GM23338 (cell line): ENCODE measurements around the gene C16orf90. TPM values are rescaled to one million over a fixed set of nuclear protein-coding genes. Genes with fewer than 3 reads are reported as not detected.

Experiments used
- ATAC-seq: fragments of 200-7000 bp; cut with Tn5 transposase; 3 replicates; pipeline ENCODE4 v1.9.1; 2020
- DNase-seq: peaks from one replicate; pipeline ENCODE4 v3.0.0-alpha.2; 2015; ENCODE audit warnings: low spot score
- H2AFZ ChIP-seq: fragments of 200-600 bp; sonication (generic); 2 replicates; pipeline ENCODE4 v1.8.0; 2016; ENCODE audit warnings: antibody characterized with exemption, mild to moderate bottlenecking, moderate library complexity
- H3F3A ChIP-seq: fragments of 200-600 bp; sonication (generic); replicated peaks from 2 replicates; pipeline ENCODE4 v1.8.0; 2017; ENCODE audit warnings: antibody characterized with exemption, mixed run types, low read depth
- H3K27ac ChIP-seq: fragments of 200-600 bp; sonication (generic); 2 replicates; pipeline ENCODE4 v1.6.1; 2016; ENCODE audit warnings: low read depth
- H3K27me3 ChIP-seq: fragments of 200-600 bp; sonication (generic); 2 replicates; pipeline ENCODE4 v1.8.0; 2016; ENCODE audit warnings: mild to moderate bottlenecking, mixed run types, moderate library complexity; ENCODE audit not compliant: insufficient read depth
- H3K36me3 ChIP-seq: fragments of 200-600 bp; sonication (generic); 2 replicates; pipeline ENCODE4 v1.8.0; 2016; ENCODE audit warnings: mild to moderate bottlenecking; ENCODE audit not compliant: insufficient read depth
- H3K4me1 ChIP-seq: fragments of 200-600 bp; sonication (generic); 2 replicates; pipeline ENCODE4 v1.8.0; 2016; ENCODE audit warnings: mild to moderate bottlenecking, moderate library complexity; ENCODE audit not compliant: insufficient read depth
- H3K4me2 ChIP-seq: fragments of 200-600 bp; sonication (generic); 2 replicates; pipeline ENCODE4 v1.7.1; 2017; ENCODE audit warnings: mixed run types
- H3K4me3 ChIP-seq: fragments of 200-600 bp; sonication (generic); 2 replicates; pipeline ENCODE4 v1.6.1; 2016; ENCODE audit warnings: mixed run types
- H3K79me2 ChIP-seq: fragments of 200-600 bp; sonication (generic); replicated peaks from 2 replicates; pipeline ENCODE4 v1.8.0; 2017; ENCODE audit warnings: mild to moderate bottlenecking; ENCODE audit not compliant: insufficient read depth
- H3K9me2 ChIP-seq: fragments of 200-600 bp; sonication (generic); 2 replicates; pipeline ENCODE4 v1.8.0; 2017; ENCODE audit not compliant: insufficient read depth
- H4K20me1 ChIP-seq: fragments of 200-600 bp; sonication (generic); replicated peaks from 2 replicates; pipeline ENCODE4 v1.8.0; 2017; ENCODE audit warnings: mild to moderate bottlenecking; ENCODE audit not compliant: insufficient read depth
- H3K27ac Mint-ChIP-seq: 2 replicates; pipeline ENCODE4 v1.8.0; 2020; ENCODE audit warnings: inconsistent platforms, mild to moderate bottlenecking, moderate library complexity, mixed read lengths
- H3K27me3 Mint-ChIP-seq: 3 replicates; pipeline ENCODE4 v1.8.0; 2022; ENCODE audit warnings: low read depth, mild to moderate bottlenecking, moderate library complexity, mixed read lengths, inconsistent platforms; ENCODE audit not compliant: insufficient read depth, poor library complexity
- H3K36me3 Mint-ChIP-seq: 3 replicates; pipeline ENCODE4 v1.8.0; 2021; ENCODE audit warnings: low read depth, mild to moderate bottlenecking, inconsistent platforms, moderate library complexity, mixed read lengths
- H3K4me1 Mint-ChIP-seq: 3 replicates; pipeline ENCODE4 v1.8.0; 2020; ENCODE audit warnings: mild to moderate bottlenecking, inconsistent platforms, mixed read lengths
- H3K4me3 Mint-ChIP-seq: 3 replicates; pipeline ENCODE4 v1.8.0; 2021; ENCODE audit warnings: moderate library complexity, mild to moderate bottlenecking, inconsistent platforms, mixed read lengths
- H3K9me3 Mint-ChIP-seq: 3 replicates; pipeline ENCODE4 v1.8.0; 2020; ENCODE audit warnings: moderate library complexity, mild to moderate bottlenecking, inconsistent platforms, mixed read lengths
- CREB1 ChIP-seq: fragments of 250-450 bp; sonication (Bioruptor Pico); IDR thresholded peaks from 2 replicates; pipeline ENCODE4 v1.5.0; 2020; ENCODE audit warnings: low read depth, mild to moderate bottlenecking, moderate library complexity
- ETS1 ChIP-seq: IDR thresholded peaks from 2 replicates; pipeline ENCODE4 v1.6.1; 2016; ENCODE audit warnings: antibody characterized with exemption
- EZH2 ChIP-seq: fragments of 200-600 bp; sonication (generic); IDR thresholded peaks from one replicate; pipeline ENCODE4 v1.8.0; 2017; ENCODE audit warnings: antibody characterized with exemption, mild to moderate bottlenecking, low read depth; ENCODE audit not compliant: unreplicated experiment
- EZH2phosphoT487 ChIP-seq: fragments of 200-600 bp; sonication (generic); IDR thresholded peaks from one replicate; pipeline ENCODE4 v1.8.1; 2018; ENCODE audit warnings: antibody characterized with exemption; ENCODE audit not compliant: unreplicated experiment
- JUNB ChIP-seq: IDR thresholded peaks from one replicate; pipeline ENCODE4 v1.6.1; 2016; ENCODE audit warnings: antibody characterized with exemption; ENCODE audit not compliant: unreplicated experiment
- NANOG ChIP-seq: IDR thresholded peaks from 2 replicates; pipeline ENCODE4 v1.6.1; 2016; ENCODE audit warnings: antibody characterized with exemption, borderline replicate concordance
- POLR2AphosphoS5 ChIP-seq: IDR thresholded peaks from 2 replicates; pipeline ENCODE4 v1.6.1; 2016; ENCODE audit warnings: antibody characterized with exemption, low read depth
- STAT1 ChIP-seq: IDR thresholded peaks from one replicate; pipeline ENCODE4 v1.6.1; 2016; ENCODE audit warnings: antibody characterized with exemption; ENCODE audit not compliant: unreplicated experiment
- ZNF114 ChIP-seq: fragments of 250-450 bp; sonication (Bioruptor Pico); IDR thresholded peaks from 2 replicates; pipeline ENCODE4 v1.5.0; 2020; ENCODE audit warnings: mild to moderate bottlenecking, moderate library complexity
- ZNF331 ChIP-seq: fragments of 250-450 bp; sonication (Bioruptor Pico); IDR thresholded peaks from 2 replicates; pipeline ENCODE4 v1.5.0; 2020; ENCODE audit warnings: low read depth, mild to moderate bottlenecking, moderate library complexity
- polyA plus RNA-seq: library from polyadenylated mRNA; unstranded; fragments of >200 nt; fragmentation: Nextera tagmentation; extraction: Ambion mirVana; gene quantifications from 2 replicates; pipeline ENCODE4 v1.2.1, GENCODE V29; 2016
- total RNA-seq: library from RNA; depleted of rRNA; stranded (reverse); fragments of >200 nt; shearing (Covaris generic); gene quantifications from 2 replicates; pipeline ENCODE4 v1.2.3, GENCODE V29; 2014
- TF ChIP-seq, protein P1 (sequence below): fragments of 250-450 bp; sonication (Bioruptor Pico); IDR thresholded peaks from 2 replicates; pipeline ENCODE4 v1.5.0; 2020; ENCODE audit warnings: mild to moderate bottlenecking, moderate library complexity
- TF ChIP-seq, protein P2 (sequence below), 2 experiments: fragments of 200-600 bp in 1 of 2; sonication (generic) in 1 of 2; conservative IDR thresholded peaks; 2 replicates each; pipeline versions ENCODE4 v1.5.1 to v1.6.1; 2016 to 2017; ENCODE audit warnings: antibody characterized with exemption in 2 of 2, low read depth in 2 of 2, mild to moderate bottlenecking in 2 of 2, moderate library complexity in 1 of 2
- TF ChIP-seq, protein P3 (sequence below): IDR thresholded peaks from one replicate; pipeline ENCODE4 v1.6.1; 2018; ENCODE audit warnings: antibody characterized with exemption; ENCODE audit not compliant: unreplicated experiment

Gene C16orf90
- total and polyA plus RNA-seq, 2 experiments from 2014 or later = not detected

GRCh38 chr16:3519581-3519980, 24.3 kb upstream of the C16orf90 start:
- Histone ChIP-seq H3K27ac (no peak overlapping the region), H3K36me3 (peaks cover 12% of the 10 kb centered on the region; the same call in 1 of the 2 replicates), H3K27me3 (no peaks in the 10 kb centered on the region), H4K20me1 (peaks cover 8% of the 10 kb centered on the region; the same call in 1 of the 2 replicates), H3K9me2 (no peaks in the 10 kb centered on the region), H3K4me1 (no peaks in the 10 kb centered on the region), H2AFZ (no peak overlapping the region), H3F3A (no peaks in the 10 kb centered on the region), H3K4me2 (no peak overlapping the region), H3K79me2 (no peaks in the 10 kb centered on the region), H3K4me3 (no peak overlapping the region)
- Mint-ChIP-seq H3K4me3 (no peak overlapping the region; the same call in 2 of the 3 replicates), H3K9me3 (no peaks in the 10 kb centered on the region), H3K27ac (no peak overlapping the region), H3K4me1 (no peaks in the 10 kb centered on the region), H3K36me3 (peaks cover 30% of the 10 kb centered on the region), H3K27me3 (peaks cover 6% of the 10 kb centered on the region)
- TF ChIP-seq JUNB (no peak), POLR2AphosphoS5 (no peak), STAT1 (no peak), ZNF331 (CRISPR knock-in tag) (no peak), EZH2 (no peak), ETS1 (no peak), ZNF114 (CRISPR knock-in tag) (no peak), NANOG (no peak), EZH2phosphoT487 (no peak), CREB1 (CRISPR knock-in tag) (no peak)
- TF ChIP-seq, protein P1, sequence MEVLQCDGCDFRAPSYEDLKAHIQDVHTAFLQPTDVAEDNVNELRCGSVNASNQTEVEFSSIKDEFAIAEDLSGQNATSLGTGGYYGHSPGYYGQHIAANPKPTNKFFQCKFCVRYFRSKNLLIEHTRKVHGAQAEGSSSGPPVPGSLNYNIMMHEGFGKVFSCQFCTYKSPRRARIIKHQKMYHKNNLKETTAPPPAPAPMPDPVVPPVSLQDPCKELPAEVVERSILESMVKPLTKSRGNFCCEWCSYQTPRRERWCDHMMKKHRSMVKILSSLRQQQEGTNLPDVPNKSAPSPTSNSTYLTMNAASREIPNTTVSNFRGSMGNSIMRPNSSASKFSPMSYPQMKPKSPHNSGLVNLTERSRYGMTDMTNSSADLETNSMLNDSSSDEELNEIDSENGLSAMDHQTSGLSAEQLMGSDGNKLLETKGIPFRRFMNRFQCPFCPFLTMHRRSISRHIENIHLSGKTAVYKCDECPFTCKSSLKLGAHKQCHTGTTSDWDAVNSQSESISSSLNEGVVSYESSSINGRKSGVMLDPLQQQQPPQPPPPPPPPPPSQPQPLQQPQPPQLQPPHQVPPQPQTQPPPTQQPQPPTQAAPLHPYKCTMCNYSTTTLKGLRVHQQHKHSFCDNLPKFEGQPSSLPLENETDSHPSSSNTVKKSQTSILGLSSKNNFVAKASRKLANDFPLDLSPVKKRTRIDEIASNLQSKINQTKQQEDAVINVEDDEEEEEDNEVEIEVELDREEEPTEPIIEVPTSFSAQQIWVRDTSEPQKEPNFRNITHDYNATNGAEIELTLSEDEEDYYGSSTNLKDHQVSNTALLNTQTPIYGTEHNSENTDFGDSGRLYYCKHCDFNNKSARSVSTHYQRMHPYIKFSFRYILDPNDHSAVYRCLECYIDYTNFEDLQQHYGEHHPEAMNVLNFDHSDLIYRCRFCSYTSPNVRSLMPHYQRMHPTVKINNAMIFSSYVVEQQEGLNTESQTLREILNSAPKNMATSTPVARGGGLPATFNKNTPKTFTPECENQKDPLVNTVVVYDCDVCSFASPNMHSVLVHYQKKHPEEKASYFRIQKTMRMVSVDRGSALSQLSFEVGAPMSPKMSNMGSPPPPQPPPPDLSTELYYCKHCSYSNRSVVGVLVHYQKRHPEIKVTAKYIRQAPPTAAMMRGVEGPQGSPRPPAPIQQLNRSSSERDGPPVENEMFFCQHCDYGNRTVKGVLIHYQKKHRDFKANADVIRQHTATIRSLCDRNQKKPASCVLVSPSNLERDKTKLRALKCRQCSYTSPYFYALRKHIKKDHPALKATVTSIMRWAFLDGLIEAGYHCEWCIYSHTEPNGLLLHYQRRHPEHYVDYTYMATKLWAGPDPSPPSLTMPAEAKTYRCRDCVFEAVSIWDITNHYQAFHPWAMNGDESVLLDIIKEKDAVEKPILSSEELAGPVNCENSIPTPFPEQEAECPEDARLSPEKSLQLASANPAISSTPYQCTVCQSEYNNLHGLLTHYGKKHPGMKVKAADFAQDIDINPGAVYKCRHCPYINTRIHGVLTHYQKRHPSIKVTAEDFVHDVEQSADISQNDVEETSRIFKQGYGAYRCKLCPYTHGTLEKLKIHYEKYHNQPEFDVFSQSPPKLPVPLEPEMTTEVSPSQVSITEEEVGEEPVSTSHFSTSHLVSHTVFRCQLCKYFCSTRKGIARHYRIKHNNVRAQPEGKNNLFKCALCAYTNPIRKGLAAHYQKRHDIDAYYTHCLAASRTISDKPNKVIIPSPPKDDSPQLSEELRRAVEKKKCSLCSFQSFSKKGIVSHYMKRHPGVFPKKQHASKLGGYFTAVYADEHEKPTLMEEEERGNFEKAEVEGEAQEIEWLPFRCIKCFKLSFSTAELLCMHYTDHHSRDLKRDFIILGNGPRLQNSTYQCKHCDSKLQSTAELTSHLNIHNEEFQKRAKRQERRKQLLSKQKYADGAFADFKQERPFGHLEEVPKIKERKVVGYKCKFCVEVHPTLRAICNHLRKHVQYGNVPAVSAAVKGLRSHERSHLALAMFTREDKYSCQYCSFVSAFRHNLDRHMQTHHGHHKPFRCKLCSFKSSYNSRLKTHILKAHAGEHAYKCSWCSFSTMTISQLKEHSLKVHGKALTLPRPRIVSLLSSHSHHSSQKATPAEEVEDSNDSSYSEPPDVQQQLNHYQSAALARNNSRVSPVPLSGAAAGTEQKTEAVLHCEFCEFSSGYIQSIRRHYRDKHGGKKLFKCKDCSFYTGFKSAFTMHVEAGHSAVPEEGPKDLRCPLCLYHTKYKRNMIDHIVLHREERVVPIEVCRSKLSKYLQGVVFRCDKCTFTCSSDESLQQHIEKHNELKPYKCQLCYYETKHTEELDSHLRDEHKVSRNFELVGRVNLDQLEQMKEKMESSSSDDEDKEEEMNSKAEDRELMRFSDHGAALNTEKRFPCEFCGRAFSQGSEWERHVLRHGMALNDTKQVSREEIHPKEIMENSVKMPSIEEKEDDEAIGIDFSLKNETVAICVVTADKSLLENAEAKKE (CRISPR knock-in tag) = no peak
- TF ChIP-seq, protein P2, sequence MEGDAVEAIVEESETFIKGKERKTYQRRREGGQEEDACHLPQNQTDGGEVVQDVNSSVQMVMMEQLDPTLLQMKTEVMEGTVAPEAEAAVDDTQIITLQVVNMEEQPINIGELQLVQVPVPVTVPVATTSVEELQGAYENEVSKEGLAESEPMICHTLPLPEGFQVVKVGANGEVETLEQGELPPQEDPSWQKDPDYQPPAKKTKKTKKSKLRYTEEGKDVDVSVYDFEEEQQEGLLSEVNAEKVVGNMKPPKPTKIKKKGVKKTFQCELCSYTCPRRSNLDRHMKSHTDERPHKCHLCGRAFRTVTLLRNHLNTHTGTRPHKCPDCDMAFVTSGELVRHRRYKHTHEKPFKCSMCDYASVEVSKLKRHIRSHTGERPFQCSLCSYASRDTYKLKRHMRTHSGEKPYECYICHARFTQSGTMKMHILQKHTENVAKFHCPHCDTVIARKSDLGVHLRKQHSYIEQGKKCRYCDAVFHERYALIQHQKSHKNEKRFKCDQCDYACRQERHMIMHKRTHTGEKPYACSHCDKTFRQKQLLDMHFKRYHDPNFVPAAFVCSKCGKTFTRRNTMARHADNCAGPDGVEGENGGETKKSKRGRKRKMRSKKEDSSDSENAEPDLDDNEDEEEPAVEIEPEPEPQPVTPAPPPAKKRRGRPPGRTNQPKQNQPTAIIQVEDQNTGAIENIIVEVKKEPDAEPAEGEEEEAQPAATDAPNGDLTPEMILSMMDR (conservative IDR thresholded peaks at IDR 0.05; ENCODE audit: low read depth in 2 of 2) = no peak
- TF ChIP-seq, protein P3, sequence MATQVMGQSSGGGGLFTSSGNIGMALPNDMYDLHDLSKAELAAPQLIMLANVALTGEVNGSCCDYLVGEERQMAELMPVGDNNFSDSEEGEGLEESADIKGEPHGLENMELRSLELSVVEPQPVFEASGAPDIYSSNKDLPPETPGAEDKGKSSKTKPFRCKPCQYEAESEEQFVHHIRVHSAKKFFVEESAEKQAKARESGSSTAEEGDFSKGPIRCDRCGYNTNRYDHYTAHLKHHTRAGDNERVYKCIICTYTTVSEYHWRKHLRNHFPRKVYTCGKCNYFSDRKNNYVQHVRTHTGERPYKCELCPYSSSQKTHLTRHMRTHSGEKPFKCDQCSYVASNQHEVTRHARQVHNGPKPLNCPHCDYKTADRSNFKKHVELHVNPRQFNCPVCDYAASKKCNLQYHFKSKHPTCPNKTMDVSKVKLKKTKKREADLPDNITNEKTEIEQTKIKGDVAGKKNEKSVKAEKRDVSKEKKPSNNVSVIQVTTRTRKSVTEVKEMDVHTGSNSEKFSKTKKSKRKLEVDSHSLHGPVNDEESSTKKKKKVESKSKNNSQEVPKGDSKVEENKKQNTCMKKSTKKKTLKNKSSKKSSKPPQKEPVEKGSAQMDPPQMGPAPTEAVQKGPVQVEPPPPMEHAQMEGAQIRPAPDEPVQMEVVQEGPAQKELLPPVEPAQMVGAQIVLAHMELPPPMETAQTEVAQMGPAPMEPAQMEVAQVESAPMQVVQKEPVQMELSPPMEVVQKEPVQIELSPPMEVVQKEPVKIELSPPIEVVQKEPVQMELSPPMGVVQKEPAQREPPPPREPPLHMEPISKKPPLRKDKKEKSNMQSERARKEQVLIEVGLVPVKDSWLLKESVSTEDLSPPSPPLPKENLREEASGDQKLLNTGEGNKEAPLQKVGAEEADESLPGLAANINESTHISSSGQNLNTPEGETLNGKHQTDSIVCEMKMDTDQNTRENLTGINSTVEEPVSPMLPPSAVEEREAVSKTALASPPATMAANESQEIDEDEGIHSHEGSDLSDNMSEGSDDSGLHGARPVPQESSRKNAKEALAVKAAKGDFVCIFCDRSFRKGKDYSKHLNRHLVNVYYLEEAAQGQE = no peak
- ATAC-seq = no peak
- no peak for DNase-seq
